ENCODE data around the gene GRM1.
"Not testable (repeated sequence)": the region's sequence is repeated elsewhere in the genome, so short reads cannot be mapped to it uniquely, and the experiment has no call there.

The GRM1 gene

DNA sequence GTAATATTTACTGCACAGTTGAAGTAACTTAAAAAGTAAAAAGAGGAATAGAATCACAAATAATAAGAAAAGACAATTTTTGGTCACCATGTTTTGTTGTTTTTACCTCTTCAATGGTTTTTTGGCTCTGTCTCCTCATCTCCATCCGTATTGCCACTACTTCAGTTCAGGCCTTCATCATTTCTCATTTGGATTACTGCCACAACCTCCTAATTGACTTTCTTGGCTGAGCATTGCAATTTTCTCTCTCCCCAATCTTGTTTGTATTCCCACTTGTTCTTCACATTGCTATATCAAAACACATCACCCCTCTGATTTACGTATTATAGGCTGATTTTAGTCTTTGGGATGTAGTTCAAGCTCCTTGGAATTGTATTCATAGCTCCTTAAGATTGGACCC lies 161.7 kb downstream of the GRM1 start:
- DNase-seq (ENCODE audit: low read depth in 2 of 3, low spot score in 2 of 3), result no peak

DNA sequence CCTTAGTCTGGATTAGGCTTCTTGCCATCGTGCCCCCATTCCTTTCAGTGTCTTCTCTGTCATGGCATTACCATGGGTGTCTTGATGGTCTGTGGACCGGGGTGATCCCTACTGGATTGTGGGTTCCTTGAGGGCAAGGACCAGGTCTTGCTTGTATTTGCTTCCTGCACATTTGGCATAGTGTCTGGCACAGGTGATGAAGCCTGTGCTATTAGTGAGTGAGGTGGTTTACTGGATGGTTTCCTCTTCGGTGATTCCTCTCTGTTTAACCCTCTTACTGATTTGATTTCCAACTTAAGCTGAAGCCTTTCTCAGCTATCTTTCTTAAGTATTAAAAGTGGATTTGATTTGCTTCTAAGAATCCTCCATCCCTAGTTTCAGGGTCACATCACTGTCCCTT lies 162.3 kb downstream of the GRM1 start:
- no peak for DNase-seq (ENCODE audit: low read depth in 2 of 3, low spot score in 2 of 3)

GRCh38 chr6:146191612-146192011 lies 162.8 kb downstream of the GRM1 start:
- no peak for DNase-seq (ENCODE audit: low read depth in 2 of 3, low spot score in 2 of 3)

DNA sequence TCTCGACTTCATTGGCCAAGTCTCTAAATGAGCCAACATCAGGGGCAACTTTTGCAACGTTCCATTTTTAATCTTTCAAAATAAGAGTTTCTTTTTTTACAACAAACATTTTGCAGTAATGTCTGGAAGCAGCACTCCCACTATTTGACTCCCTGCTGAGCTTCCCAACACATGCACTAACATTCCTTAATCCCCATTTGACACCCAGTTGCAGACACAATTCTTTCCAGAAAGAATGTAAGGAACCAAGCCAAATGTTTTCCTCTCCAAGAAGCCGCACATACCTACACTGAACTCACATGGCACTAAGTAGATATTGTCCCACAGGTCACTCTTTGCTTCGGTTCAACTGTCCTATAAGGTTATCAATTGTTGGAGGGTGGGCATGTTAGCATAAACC lies 165.6 kb downstream of the GRM1 start:
- no peak for DNase-seq (ENCODE audit: low read depth in 2 of 3, low spot score in 2 of 3)

- no peak for DNase-seq (ENCODE audit: low read depth in 2 of 3, low spot score in 2 of 3)
Measured at GRCh38 chr6:146200176-146200575, 171.3 kb downstream of the GRM1 start.

DNA sequence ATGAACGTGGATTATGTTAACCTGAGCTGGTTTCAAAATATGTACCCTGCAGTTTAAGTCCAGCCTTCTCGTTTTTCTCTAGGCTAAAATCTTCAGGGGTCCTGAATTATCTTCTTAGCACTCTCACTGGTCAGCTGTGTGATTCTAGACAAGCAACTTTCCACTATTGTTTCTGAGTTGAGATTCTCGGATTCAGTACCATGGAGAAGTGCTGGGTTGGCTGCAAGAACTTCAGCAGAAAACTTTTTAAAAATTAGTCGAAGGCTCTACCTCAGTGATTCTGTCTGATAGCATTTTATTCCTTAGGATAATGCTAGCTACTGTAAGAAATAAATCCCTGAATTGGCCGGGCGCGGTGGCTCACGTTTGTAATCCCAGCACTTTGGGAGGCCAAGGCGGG lies 173.7 kb downstream of the GRM1 start:
- DNase-seq (ENCODE audit: low read depth in 2 of 3, low spot score in 2 of 3), result no peak

DNA sequence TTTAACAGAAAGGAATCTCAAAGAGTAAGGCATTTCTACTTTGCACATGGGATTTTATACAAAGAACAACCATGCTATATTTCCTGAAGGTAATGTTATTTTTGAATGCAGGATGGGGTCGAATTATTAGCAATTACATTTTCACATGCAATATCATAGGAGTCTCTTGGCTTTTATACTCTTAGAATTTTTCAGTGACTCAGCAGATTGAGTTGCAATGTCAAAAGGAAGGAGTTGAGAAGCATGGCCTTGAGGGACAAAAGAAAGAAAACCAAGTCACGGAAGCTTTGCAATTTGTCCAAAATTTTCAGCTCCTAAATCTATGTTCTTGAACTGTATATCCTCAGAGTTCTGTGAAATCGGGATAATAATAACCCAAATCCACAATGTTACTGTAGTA lies 181.1 kb downstream of the GRM1 start:
- DNase-seq (ENCODE audit: low read depth in 2 of 3, low spot score in 2 of 3), result no peak

DNA sequence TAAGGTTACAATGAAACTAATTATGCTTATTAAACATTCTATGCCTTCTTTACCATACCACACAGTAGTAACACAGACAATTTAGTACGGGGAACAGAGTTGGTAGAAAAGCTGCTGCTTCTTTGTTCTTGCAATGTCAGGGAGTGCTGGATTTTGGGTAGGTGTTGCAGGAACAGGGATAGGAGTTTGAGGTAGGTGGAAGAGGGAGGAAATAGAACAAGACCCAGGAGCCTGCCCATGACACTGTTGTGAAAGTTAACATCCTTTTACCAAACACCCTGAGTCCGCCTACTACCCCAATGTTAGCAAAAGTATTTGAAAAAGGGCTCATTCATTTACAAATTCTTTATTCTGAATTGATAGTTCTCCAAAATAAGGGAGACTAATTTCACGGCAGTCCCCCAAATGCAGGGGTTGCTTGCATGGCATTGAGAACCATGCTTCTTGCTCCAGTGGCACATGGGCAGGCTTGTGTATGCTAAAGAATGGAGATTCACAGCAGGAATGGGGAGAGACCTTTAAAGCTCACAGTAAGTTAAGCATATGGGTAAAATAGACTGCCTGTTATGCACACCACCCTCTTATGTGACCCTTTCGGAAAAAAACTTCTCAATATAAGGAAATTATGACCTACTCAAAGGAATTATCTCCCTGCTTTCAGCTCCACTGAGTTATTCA lies 181.7 kb downstream of the GRM1 start:
- DNase-seq (ENCODE audit: low read depth in 2 of 3, low spot score in 2 of 3), result no peak

DNA sequence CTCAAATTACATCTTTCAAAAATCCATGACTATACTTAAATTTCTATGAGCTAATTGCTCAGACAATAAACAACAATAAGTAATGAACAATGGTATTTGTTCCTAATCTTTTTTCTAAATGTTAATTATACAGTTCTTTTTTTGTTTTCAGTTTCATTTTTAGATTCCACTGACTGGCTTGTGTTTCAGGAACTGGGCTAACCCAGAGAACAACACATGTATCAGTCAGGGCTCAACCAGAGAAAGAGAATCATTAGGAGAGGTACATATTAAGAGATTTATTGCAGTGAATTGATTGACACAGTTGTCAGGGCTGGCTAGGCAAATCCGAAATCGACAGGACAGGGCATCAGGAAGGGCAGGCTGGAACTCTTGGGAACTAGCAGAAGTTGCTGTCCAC lies 182.8 kb downstream of the GRM1 start:
- DNase-seq (ENCODE audit: low read depth in 2 of 3, low spot score in 2 of 3), result no peak

DNA sequence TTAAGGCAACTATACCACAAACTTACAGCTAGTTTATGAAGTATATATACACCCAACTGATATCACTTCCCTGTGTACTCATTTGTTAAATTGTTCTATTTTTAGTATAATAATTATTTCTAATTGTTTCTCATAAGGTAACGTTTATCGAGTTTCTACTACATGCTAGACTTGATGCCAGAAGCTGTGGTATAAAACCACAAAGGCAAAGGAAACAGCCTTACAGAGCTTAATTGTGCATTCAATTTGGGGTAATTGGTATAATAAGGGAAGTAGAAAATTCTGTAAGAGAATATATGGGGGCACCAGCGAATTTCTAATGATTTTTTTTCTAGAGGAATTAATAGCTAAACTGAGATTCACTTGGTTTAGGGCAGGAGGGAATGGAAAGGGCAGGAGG lies 183.9 kb downstream of the GRM1 start:
- no peak for DNase-seq (ENCODE audit: low read depth in 2 of 3, low spot score in 2 of 3)

DNA sequence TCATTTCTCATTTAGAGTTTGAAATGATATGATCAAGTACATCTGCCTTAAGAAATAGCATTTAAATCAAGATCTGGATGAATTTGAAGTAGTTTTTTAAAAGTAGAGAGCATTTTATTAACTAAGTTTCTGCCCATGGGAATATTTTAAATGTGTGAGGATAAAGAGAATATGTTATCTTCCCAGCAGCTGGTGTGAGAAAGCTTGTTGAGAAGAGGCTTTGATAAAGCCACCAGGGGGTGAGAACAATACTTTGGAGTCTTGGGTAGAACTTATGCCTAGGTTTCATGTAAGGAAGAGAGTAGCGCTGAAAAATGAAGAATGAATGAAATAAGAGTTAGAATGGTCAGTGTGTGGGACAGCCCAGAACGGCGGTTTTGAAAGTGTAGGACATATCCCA lies 190.2 kb downstream of the GRM1 start:
- DNase-seq (ENCODE audit: low read depth in 2 of 3, low spot score in 2 of 3), result no peak

GRCh38 chr6:146224449-146224848 lies 195.6 kb downstream of the GRM1 start:
- no peak for DNase-seq (ENCODE audit: low read depth in 2 of 3, low spot score in 2 of 3)

DNA sequence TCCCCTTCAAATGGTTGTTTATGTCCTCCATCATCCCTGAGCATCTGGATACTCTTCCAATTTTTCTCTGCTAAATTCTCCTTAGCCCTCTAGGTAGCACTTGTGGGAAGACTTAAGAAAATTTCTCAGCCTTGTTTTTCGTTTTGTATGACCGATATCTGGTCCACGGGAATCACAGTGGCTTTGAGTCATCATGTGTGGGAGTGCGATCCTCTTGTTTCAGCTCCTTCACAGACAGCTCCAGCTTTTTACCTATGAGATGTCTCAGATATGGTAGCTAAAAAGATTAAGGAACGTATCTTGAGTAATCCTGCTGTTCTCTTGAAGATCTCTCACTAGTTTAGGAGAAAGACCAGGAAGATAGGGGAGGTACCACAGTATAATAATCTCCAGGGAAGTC lies 196.1 kb downstream of the GRM1 start:
- DNase-seq (ENCODE audit: low read depth in 2 of 3, low spot score in 2 of 3), result no peak

GRCh38 chr6:146240322-146240721 lies 211.5 kb downstream of the GRM1 start:
- no peak for DNase-seq (ENCODE audit: low read depth in 2 of 3, low spot score in 2 of 3)

GRCh38 chr6:146240807-146241206 lies 211.9 kb downstream of the GRM1 start:
- no peak for DNase-seq (ENCODE audit: low read depth in 2 of 3, low spot score in 2 of 3)

- not testable (repeated sequence) for DNase-seq (ENCODE audit: low read depth in 2 of 3, low spot score in 2 of 3)
Measured at GRCh38 chr6:146243646-146244045, 214.8 kb downstream of the GRM1 start.

- no peak for DNase-seq (ENCODE audit: low read depth in 2 of 3, low spot score in 2 of 3)
Measured at GRCh38 chr6:146244630-146245143, 215.8 kb downstream of the GRM1 start.

GRCh38 chr6:146246028-146246427 lies 217.2 kb downstream of the GRM1 start:
- no peak for DNase-seq (ENCODE audit: low read depth in 2 of 3, low spot score in 2 of 3)

DNA sequence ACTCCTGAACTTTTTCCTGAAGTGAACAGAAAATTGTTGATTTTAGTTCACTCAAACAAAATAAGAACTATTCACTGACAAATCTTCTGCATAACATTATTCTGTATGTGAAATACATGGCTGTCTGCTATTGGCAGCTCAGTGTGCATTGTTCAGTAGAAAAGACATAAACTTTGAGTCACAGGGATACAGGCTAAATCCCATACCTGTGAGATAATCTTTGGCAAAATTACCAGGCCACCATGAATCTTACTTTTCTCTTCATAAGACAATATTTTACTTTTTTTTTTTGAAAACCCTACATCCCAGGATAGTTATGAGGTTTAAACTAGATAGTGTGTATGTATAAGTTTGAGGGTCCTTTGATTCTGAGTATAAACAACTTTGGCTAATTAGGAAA lies 224.8 kb downstream of the GRM1 start:
- no peak for DNase-seq (ENCODE audit: low read depth in 2 of 3, low spot score in 2 of 3)

- no peak for DNase-seq (ENCODE audit: low read depth in 2 of 3, low spot score in 2 of 3)
Measured at GRCh38 chr6:146258206-146258605, 229.3 kb downstream of the GRM1 start.

DNA sequence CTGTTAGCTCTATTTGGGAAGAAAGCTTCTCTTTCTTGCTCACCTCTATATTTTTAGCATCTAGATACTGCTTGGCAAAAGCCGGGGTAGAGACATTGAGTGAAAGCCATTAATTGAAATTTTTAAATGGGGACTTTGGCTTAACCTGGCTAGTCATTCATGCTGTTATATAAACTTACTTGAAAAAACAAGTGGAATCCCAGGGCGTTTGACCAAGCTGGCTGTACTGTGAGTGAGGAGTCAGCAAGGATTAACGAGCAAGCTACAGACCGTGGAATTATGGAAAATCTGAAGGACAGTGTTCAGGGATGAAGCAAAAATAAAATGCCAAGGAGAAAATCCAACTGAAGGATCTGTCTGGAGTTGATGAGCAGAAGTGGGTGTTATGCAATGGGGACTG lies 232.0 kb downstream of the GRM1 start:
- DNase-seq (ENCODE audit: low read depth in 2 of 3, low spot score in 2 of 3), result no peak

DNA sequence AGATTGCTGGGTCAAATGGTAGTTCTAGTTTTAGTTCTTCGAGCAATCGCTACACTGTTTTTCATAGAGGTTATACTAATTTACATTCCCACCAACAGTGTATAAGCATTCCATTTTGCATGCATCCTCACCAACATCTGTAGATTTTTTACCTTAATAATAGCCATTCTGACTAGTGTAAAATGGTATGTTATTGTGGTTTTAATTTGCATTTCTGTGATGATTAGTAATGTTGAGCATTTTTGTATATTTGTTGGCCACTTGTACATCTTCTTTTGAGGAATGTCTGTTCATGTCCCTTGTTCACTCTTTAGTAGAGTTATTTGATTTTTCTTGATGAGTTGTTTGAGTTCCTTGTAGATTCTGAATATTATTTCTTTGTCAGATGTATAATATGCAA lies 236.2 kb downstream of the GRM1 start:
- DNase-seq (ENCODE audit: low read depth in 2 of 3, low spot score in 2 of 3), result no peak

GRCh38 chr6:146267447-146267846 lies 238.6 kb downstream of the GRM1 start:
- DNase-seq (ENCODE audit: low read depth in 2 of 3, low spot score in 2 of 3), result no peak
